Endothelial cell of umbilical vein (primary cell): ENCODE results near the gene COQ8A. TPM values are rescaled to one million over a fixed set of nuclear protein-coding genes. Genes with fewer than 3 reads are reported as not detected.

Experiments
- BruUV-seq: library from RNA; stranded (reverse); fragments of 400-500 nt; replicated peaks from 2 replicates; lab custom pipeline; 2021; lab: Mats Ljungman, UMichigan
- CTCF ChIA-PET: fragments of 300-600, 350-600 bp; sonication (Branson Sonifier 250); formaldehyde crosslinking; loops from one replicate; lab custom pipeline; 2021; ENCODE audit warnings: antibody characterized with exemption, inconsistent platforms; lab: Charles Lee
- POLR2A ChIA-PET: fragments of 300-600, 350-600 bp; sonication (Branson Sonifier 250); formaldehyde crosslinking; loops from one replicate; lab custom pipeline; 2021; ENCODE audit warnings: antibody characterized with exemption, inconsistent platforms; lab: Charles Lee
- DNase-seq: peaks from one replicate; pipeline ENCODE4 v3.0.0-alpha.2; 2011; ENCODE audit warnings: low read depth, low spot score
- FAIRE-seq: peaks from 2 replicates; lab custom pipeline; 2011; peaks lifted over from hg19 to GRCh38; lab: Jason Lieb, UNC
- H2AFZ ChIP-seq: 2 replicates; pipeline ENCODE4 v1.6.0; 2012; ENCODE audit warnings: low read depth, low read length, control low read depth, inconsistent platforms
- H3K27ac ChIP-seq: 2 replicates; pipeline ENCODE4 v1.5.1; 2011; ENCODE audit warnings: low read depth, mild to moderate bottlenecking, control low read depth, low read length, moderate library complexity; ENCODE audit not compliant: insufficient read depth
- H3K27me3 ChIP-seq, 2 experiments: 2 replicates each; pipeline versions ENCODE4 v1.6.0 to v1.6.1; 2011; ENCODE audit warnings: low read length in 2 of 2, mixed read lengths in 1 of 2; ENCODE audit not compliant: control insufficient read depth in 2 of 2, insufficient read depth in 2 of 2
- H3K36me3 ChIP-seq, 2 experiments: 2 replicates in 1 of 2; 3 replicates in 1 of 2; pipeline ENCODE4 v1.5.1; 2011; ENCODE audit warnings: low read length in 2 of 2, mild to moderate bottlenecking in 1 of 2, moderate library complexity in 1 of 2; ENCODE audit not compliant: control insufficient read depth in 2 of 2, insufficient read depth in 2 of 2; ENCODE audit errors: extremely low read depth in 1 of 2
- H3K4me1 ChIP-seq: 3 replicates; pipeline ENCODE4 v1.5.1; 2011; ENCODE audit warnings: mild to moderate bottlenecking, low read length; ENCODE audit not compliant: control insufficient read depth, insufficient read depth; ENCODE audit errors: extremely low read depth
- H3K4me2 ChIP-seq: 2 replicates; pipeline ENCODE4 v1.6.1; 2011; ENCODE audit warnings: low read length, control low read depth, mixed read lengths; ENCODE audit not compliant: insufficient read depth
- H3K4me3 ChIP-seq, 3 experiments: fragments of 200-600 bp in 1 of 3; sonication (generic), shearing (Covaris generic) in 1 of 3; replicated peaks in 1 of 3; 2 replicates each; pipeline ENCODE4 v1.5.1; 2011 to 2016; ENCODE audit warnings: control low read depth in 3 of 3, low read length in 3 of 3, mild to moderate bottlenecking in 2 of 3, inconsistent platforms in 1 of 3, low read depth in 1 of 3, moderate library complexity in 1 of 3; ENCODE audit not compliant: insufficient read depth in 1 of 3
- H3K79me2 ChIP-seq: 2 replicates; pipeline ENCODE4 v1.6.0; 2012; ENCODE audit warnings: low read length, inconsistent platforms; ENCODE audit not compliant: control insufficient read depth, insufficient read depth
- H3K9ac ChIP-seq: replicated peaks from 2 replicates; pipeline ENCODE3; 2011; ENCODE audit warnings: low read length, control low read depth; ENCODE audit not compliant: insufficient read depth; ENCODE audit errors: extremely low read depth
- H3K9me1 ChIP-seq: replicated peaks from 3 replicates; pipeline ENCODE4 v1.6.0; 2011; ENCODE audit warnings: mild to moderate bottlenecking, low read length; ENCODE audit not compliant: control insufficient read depth, insufficient read depth; ENCODE audit errors: extremely low read depth
- H3K9me3 ChIP-seq: replicated peaks from 2 replicates; pipeline ENCODE4 v1.5.1; 2012; ENCODE audit warnings: low read length, inconsistent platforms; ENCODE audit not compliant: control insufficient read depth, insufficient read depth
- H4K20me1 ChIP-seq: replicated peaks from 2 replicates; pipeline ENCODE3; 2011; ENCODE audit warnings: mild to moderate bottlenecking, low read length; ENCODE audit not compliant: control insufficient read depth, insufficient read depth; ENCODE audit errors: extremely low read depth
- CTCF ChIP-seq, 2 donors: IDR thresholded peaks; 1 replicate in 1 of 2; 2 replicates in 1 of 2; pipeline ENCODE4 v1.5.1; 2011; ENCODE audit warnings: low read length in 2 of 2, mild to moderate bottlenecking in 2 of 2, moderate library complexity in 2 of 2, control low read depth in 1 of 2, inconsistent platforms in 1 of 2, low read depth in 1 of 2; ENCODE audit not compliant: insufficient read depth in 1 of 2; ENCODE audit errors: extremely low read depth in 1 of 2
- EZH2 ChIP-seq: IDR thresholded peaks from 2 replicates; pipeline ENCODE4 v1.6.1; 2012; ENCODE audit warnings: borderline replicate concordance, low read depth, mild to moderate bottlenecking, moderate library complexity, low read length, inconsistent platforms; ENCODE audit not compliant: severe bottlenecking
- FOS ChIP-seq: IDR thresholded peaks from 2 replicates; pipeline ENCODE4 v1.6.1; 2011; ENCODE audit warnings: mild to moderate bottlenecking, low read length, moderate library complexity, borderline replicate concordance; ENCODE audit not compliant: insufficient read depth
- GATA2 ChIP-seq: IDR thresholded peaks from 2 replicates; pipeline ENCODE4 v1.7.0; 2011; ENCODE audit warnings: low read depth, mild to moderate bottlenecking, moderate library complexity, mixed read lengths, low read length; ENCODE audit not compliant: insufficient read length, insufficient read depth
- JUN ChIP-seq: IDR thresholded peaks from 2 replicates; pipeline ENCODE4 v1.6.1; 2011; ENCODE audit warnings: borderline replicate concordance, low read depth; ENCODE audit not compliant: insufficient read length, insufficient read depth
- MYC ChIP-seq: IDR thresholded peaks from one replicate; pipeline ENCODE4 v1.6.1; 2011; ENCODE audit warnings: mild to moderate bottlenecking, low read depth, low read length
- POLR2A ChIP-seq: IDR thresholded peaks from 2 replicates; pipeline ENCODE4 v1.6.1; 2012; ENCODE audit warnings: low read depth, mild to moderate bottlenecking, control low read depth, low read length
- POLR2AphosphoS5 ChIP-seq: IDR thresholded peaks from 2 replicates; pipeline ENCODE4 v1.6.1; 2012; ENCODE audit warnings: low read depth, mild to moderate bottlenecking, control low read depth, low read length, moderate library complexity; ENCODE audit not compliant: insufficient read depth
- dilution Hi-C: fragments of 300-500 bp; cut with MboI; formaldehyde crosslinking; loops from one replicate; pipeline ENCODE4 v1.15.0; 2019; ENCODE audit warnings: low sequenced_read_pairs; ENCODE audit not compliant: extremely low pct_ligation_motif_present
- intact Hi-C: fragments of 100-400 bp; cut with micrococcal nuclease; formaldehyde crosslinking; loops from one replicate; pipeline ENCODE4 v1.10.0; 2022
- polyA plus RNA-seq, 4 experiments: library from polyadenylated mRNA; depleted of rRNA in 3 of 4; stranded (reverse) in 3 of 4; unstranded in 1 of 4; fragments of >200 nt; gene quantifications; 2 replicates each; pipeline versions ENCODE4 v1.2.1 to v1.2.3, GENCODE V29; 2011 to 2012; ENCODE audit warnings: missing spikeins in 1 of 4
- total RNA-seq: library from RNA; stranded (reverse); gene quantifications from 2 replicates; pipeline ENCODE4 v1.2.3, GENCODE V29; 2021
- TF ChIP-seq, protein P1 (sequence below): IDR thresholded peaks from 2 replicates; pipeline ENCODE4 v1.6.1; 2011; ENCODE audit not compliant: insufficient read depth, insufficient read length

COQ8A gene
- total and polyA plus RNA-seq, 2 donors (not counting 3 experiments of a cell fraction or from before 2014, with no cell fraction given) = 6.8 to 9.4 TPM

- Histone ChIP-seq H3K27ac (no peak overlapping the region), H3K4me2 (no peak overlapping the region), H3K27me3 (no peaks in the 10 kb centered on the region), H3K4me3 (no peak overlapping the region), H3K4me1 (no peaks in the 10 kb centered on the region), H3K36me3 (no peaks in the 10 kb centered on the region), H3K9ac (no peak overlapping the region), H3K9me3 (no peaks in the 10 kb centered on the region), H4K20me1 (no peaks in the 10 kb centered on the region), H3K79me2 (no peaks in the 10 kb centered on the region), H3K9me1 (no peaks in the 10 kb centered on the region), H2AFZ (no peak overlapping the region)
- FAIRE-seq (no peak), DNase-seq (no peak)
- BruUV-seq = no TSS peak
- dilution Hi-C loops = no loop called here
- ChIA-PET POLR2A (no interaction called here), CTCF (no interaction called here)
- no peak for TF ChIP-seq POLR2AphosphoS5
- no peak for TF ChIP-seq EZH2
- TF ChIP-seq GATA2 = no peak
- no peak for TF ChIP-seq JUN
- TF ChIP-seq POLR2A = no peak
- TF ChIP-seq, protein P1, sequence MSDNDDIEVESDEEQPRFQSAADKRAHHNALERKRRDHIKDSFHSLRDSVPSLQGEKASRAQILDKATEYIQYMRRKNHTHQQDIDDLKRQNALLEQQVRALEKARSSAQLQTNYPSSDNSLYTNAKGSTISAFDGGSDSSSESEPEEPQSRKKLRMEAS = no peak
- TF ChIP-seq MYC = no peak
- TF ChIP-seq CTCF (IDR thresholded peaks at IDR 0.05; ENCODE audit: extremely low read depth in 1 of 2, insufficient read depth in 1 of 2, low read depth in 1 of 2, low read length in 2 of 2) = no peak
- TF ChIP-seq FOS = no peak
- intact Hi-C loops = no loop called here
These were observed 37.0 kb downstream of the COQ8A start for GRCh38 chr1:226976978-226977642.
